GM06990 (cell line): Measurements from ENCODE around the gene LATS2.

Experiments
- DNase-seq: peaks from one replicate; pipeline ENCODE4 v3.0.0-alpha.2; 2011; ENCODE audit not compliant: insufficient read length; ENCODE audit errors: extremely low read depth
- H3K27me3 ChIP-seq: replicated peaks from 2 replicates; pipeline ENCODE4 v1.6.0; 2011; ENCODE audit warnings: low read length; ENCODE audit not compliant: control insufficient read depth, insufficient read depth
- H3K36me3 ChIP-seq: 2 replicates; pipeline ENCODE4 v1.5.1; 2011; ENCODE audit warnings: low read length; ENCODE audit not compliant: control insufficient read depth, insufficient read depth
- H3K4me3 ChIP-seq: replicated peaks from 2 replicates; pipeline ENCODE4 v1.5.1; 2011; ENCODE audit warnings: low read depth, mild to moderate bottlenecking, control low read depth, low read length
- CTCF ChIP-seq: IDR thresholded peaks from 2 replicates; pipeline ENCODE4 v1.5.1; 2011; ENCODE audit warnings: low read length, control low read depth, mild to moderate bottlenecking, inconsistent platforms; ENCODE audit not compliant: insufficient read depth, poor library complexity, severe bottlenecking

The LATS2 gene

GRCh38 chr13:20998649-20999415, 62.6 kb downstream of the LATS2 start:
- H3K36me3 ChIP-seq: no peaks in the 10 kb centered on the region
- no peak for TF ChIP-seq CTCF
- no peak for DNase-seq

GRCh38 chr13:20997301-20998161, 63.9 kb downstream of the LATS2 start:
- Histone ChIP-seq H3K27me3 (no peaks in the 10 kb centered on the region), H3K4me3 (no peak overlapping the region), H3K36me3 (no peaks in the 10 kb centered on the region)
- DNase-seq: no peak
- TF ChIP-seq CTCF: no peak

More at GRCh38 chr13:20998649-20999415, 62.6 kb downstream of the LATS2 start:
- no peaks in the 10 kb centered on the region for H3K27me3 ChIP-seq
- H3K4me3 ChIP-seq: no peak overlapping the region

GRCh38 chr13:20995245-20995838, 66.0 kb downstream of the LATS2 start:
- DNase-seq: no peak
- Histone ChIP-seq H3K4me3 (no peak overlapping the region), H3K36me3 (peaks cover 1% of the 10 kb centered on the region; the same call in 1 of the 2 replicates), H3K27me3 (no peaks in the 10 kb centered on the region)
- TF ChIP-seq CTCF: no peak

GRCh38 chr13:20994441-20994821, 67.0 kb downstream of the LATS2 start:
- TF ChIP-seq CTCF: no peak
- Histone ChIP-seq H3K27me3 (no peaks in the 10 kb centered on the region), H3K36me3 (peaks cover 1% of the 10 kb centered on the region), H3K4me3 (no peak overlapping the region)
- no peak for DNase-seq

GRCh38 chr13:20993661-20994440, 67.5 kb downstream of the LATS2 start:
- no peaks in the 10 kb centered on the region for H3K27me3 ChIP-seq
- H3K36me3 ChIP-seq: peaks cover 5% of the 10 kb centered on the region
- no peak for DNase-seq
- TF ChIP-seq CTCF: no peak
- H3K4me3 ChIP-seq: no peak overlapping the region
